Measurements from ENCODE around the gene PSMG4.
A peak's percentile ranks its signal among the peaks of the same experiment; 100 is the strongest.

PSMG4 gene

DNA sequence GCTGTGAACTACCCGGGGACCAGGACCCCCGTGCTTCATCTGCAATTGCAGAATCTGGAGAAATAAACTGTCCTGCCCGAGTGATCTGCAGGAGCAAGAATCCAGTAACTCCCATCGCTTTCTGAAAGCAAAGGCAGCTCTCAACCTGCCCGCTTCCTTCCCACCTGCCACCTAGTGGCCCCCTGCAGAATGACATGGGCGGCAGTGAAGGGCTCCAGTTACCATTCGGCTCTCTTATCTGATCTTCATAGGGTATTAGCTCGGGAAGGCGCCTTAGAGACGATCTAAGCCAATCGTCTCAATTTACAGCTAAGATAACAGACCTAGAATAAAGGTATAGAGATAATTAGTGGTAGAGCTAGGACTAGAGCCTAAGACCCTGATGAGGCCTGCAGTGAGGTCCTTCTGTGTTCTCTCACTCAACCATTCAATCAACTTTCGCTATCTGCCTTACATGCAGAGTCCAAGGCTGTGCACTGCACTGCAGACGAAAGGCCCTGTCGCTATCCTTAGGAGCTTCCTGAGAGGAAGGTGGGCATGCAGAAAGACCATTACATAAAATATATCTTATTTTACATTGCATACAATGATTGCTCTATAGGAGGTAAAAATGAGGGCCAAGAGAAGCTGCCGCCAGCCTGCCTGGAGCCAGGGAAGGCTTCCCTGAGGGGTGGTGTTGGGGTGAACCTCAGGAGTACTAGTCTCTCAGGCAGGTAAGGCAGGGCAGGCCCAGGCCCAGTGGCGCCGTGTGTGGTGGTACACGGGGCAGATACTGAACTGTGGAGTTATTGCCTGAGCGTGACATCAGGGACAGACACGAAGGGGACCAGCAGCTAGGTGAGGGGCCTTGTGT, 7.1 kb upstream of the PSMG4 start:
- DNase-seq (ENCODE audit: low spot score): peak; percentile 90

DNA sequence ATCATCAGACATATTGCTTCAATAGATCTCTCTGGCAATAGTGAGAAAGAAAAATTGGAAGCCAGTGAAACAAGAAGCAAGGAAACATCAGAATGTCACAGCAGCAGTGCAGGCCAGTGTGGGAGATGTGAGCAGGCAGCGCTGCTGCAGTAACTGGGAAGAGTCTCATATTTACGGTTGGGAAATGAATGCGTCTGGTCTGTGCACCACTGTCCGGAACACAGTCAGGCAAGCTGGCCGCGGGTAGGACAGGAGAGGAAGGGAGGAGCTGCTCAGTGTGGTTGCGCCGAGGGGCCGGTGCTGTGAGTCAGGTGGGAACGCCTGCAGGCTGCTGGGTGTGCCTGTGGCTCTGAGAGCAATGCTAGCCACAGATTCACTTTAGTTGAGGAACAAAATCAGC, 6.4 kb upstream of the PSMG4 start:
- no peak for DNase-seq (ENCODE audit: low spot score)

DNA sequence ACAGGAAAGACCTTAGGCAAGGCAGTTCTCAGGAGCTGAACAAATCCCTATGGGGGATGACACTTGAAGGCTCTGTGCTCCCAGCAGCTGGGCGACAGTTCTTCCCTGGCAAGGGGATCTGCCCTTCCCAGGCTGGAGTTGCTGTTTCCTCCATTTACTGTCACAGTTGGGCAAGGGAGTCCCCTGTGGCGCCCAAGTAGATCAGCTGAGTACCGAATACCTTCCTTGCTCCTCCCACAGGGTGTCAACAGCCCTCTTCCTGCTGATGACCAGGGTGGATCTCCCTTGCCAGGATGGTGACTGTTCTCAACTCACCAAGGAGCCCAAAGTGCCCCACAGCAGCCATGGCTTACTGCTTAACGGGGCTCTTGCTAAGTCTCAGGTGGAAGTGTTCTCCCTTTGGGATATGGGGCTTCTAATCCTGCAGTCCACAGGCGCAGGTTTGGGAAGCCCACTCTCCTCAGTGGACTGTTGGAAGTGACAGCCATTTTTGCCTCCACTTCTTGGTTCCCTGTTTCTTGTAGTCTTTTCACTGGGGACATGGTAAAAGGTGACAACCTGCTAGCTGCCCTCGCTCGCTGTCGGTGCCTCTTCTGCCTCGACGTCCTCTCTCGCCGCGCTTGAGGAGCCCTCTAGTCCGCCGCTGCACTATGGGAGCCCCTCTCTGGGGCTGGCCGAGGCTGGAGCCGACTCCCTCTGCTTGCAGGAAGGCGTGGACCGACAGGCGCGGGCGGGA, 5.7 kb upstream of the PSMG4 start:
- DNase-seq (ENCODE audit: low spot score): no peak

DNA sequence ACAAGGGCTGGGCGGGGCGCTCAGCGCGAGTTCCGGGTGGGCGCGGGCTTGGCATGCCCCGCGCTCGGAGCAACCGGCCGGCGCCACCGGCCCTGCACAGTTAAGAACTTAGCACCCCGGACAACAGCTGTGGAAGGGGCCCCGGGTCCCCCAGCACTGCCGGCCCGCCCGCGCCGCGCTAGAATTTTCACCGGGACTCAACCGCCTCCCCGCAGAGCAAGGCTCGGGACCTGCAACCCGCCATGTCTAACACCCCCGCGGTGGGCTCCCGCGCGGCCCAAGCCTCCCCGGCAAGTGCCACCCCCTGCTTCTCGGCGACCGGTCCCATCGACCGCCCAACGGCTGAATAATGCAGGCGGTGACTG, 5.2 kb upstream of the PSMG4 start:
- no peak for DNase-seq (ENCODE audit: low spot score)

DNA sequence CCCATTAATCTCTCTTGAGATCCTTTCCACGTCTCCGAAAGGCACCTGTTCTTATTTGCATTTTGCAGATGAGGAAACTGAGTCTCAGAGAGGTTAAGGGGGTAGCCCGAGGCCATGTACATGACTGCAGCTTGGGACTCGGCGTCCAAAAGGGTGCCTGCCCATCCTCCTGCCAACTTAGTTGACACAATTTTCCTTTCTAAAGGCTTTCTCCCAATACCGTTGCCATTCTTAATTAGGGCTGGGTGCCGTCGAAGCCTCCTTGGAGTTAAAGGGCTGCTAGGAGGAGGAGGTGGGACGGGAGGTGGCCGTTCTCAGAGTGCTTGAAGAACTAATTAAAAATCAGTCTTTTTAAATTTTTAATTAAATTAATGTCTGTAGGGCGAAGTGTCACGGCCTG, 546 bp upstream of the PSMG4 start:
- DNase-seq (ENCODE audit: low spot score): no peak

DNA sequence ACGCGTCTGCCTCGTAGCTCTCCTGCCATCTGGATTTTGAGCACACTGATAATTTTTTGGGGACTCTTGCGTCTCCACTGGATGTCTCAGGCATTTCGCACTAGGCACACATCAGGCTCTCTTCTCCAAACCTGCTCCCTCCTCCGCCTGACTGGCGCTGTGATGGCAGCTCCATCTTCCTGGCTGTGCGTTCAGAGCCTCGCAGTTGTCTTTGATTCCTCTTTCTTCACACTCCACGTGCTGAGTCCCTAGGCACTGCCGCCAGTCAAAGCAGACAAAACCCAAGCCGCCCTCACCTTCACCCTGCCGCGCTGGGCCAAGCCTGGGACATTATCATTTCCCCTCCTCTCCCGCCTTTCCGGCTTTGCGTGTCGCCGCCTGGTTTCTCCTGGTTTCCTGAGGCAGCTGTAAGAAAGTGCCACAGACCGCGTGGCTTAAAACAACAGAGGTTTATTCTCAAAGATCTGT, 778 bp downstream of the PSMG4 start:
- DNase-seq (ENCODE audit: low spot score): peak; percentile 69

DNA sequence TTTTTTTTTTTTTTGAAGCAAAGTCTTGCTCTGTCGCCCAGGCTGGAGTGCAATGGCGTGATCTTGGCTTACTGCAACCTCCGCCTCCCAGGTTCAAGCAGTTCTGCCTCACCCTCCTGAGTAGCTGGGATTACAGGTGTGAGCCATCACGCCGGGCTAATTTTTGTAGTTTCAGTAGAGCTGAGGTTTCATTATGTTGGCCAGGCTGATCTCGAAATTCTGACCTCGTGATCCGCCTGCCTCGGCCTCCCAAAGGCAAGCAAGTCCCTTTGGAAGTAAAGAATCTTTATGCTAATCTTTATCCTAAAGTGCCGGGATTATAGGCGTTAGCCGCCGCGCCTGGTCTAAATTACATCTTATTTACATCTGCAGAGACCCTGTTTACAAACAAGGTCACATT, 1.5 kb downstream of the PSMG4 start:
- DNase-seq (ENCODE audit: low spot score): no peak

DNA sequence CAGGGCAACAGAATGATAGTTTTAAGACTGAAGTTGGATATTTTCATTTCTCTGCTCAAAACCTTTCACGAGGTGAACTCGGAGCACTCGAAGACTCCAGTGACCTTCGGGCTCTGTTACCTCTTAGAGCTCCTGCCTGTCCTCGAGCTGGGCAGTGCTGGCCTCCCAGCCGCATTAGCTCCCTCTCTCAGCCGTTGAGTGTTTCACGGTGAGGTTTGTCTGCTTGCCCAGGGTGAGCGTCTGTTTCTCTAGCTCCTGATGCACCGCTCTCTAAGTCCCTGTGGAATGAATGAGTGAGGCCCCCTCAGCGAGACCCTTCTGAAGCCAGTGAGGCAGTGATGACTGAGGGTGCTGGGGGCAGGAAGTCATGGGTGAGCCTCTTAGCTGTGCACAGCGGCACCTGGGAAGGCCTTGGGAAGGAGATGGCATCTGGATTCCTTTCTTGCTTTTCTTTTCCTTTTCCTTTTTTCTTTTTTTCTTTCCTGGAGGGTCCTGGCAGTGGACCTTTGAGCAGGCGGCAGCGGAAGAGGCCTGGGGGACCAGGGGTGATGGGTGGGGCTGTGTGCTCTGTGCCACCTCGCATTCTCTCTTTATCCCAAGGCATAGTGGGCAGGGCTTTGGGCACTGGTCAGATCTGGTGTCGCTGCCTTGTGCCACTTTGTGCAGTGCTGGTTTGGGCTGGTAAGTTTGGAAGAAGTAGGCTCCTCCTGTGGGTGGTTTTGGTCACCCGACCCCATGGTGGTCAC, 2.2 kb downstream of the PSMG4 start:
- no peak for DNase-seq (ENCODE audit: low spot score)

DNA sequence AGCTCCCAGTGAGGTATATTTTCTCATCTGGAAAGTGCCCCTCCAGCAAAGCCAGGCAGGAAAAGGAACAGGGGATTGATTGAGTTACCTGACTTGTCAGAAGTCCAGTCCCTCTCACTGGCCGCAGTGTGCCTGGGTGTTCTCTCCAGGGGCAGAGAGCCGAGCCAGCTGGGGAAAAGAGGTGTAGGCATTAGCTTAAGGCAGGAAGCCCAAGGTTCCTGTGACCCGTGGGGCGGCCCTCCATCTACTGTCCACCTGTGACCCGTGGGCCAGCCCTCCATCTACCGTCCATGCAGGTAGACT, 2.7 kb downstream of the PSMG4 start:
- no peak for DNase-seq (ENCODE audit: low spot score)

DNA sequence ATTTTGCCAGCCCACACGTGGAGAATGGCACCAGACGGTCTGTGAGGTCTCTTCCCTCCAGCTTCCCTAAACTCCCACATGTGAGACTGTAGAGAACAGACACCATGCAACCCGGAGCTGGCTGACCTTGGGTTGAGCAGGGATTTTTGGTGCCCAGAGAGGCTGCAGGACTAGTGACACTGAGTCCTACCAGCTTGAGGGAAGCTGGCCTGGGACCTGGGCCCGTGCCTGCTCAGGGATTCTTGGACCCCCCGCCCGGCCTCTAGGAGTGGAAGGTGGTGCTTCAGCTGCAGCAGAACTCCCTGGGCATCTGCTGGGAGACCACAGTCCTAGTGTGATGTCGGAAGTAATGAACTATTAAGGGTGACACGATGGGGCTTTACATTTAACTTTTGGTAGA, 3.2 kb downstream of the PSMG4 start:
- DNase-seq (ENCODE audit: low spot score): no peak

DNA sequence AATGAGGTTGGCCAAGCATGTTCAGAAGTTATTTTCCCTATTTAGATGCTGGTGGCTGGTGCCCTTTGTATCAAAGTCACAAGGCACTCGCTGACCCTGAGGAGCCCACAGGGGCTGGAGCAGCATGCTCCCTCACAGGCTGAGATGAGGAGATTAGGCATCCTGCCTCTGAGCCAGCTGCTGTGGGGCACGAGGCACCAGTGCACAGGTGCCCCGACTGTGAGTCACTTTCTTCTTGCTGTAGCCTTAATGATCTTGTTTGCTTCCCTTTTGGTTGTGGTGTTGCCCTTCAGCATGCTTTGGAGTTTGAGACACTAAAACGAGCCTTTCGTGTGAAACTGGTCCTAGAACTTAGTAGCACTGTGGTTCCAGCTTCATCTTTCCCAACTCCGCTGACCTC, 4.3 kb downstream of the PSMG4 start:
- no peak for DNase-seq (ENCODE audit: low spot score)

DNA sequence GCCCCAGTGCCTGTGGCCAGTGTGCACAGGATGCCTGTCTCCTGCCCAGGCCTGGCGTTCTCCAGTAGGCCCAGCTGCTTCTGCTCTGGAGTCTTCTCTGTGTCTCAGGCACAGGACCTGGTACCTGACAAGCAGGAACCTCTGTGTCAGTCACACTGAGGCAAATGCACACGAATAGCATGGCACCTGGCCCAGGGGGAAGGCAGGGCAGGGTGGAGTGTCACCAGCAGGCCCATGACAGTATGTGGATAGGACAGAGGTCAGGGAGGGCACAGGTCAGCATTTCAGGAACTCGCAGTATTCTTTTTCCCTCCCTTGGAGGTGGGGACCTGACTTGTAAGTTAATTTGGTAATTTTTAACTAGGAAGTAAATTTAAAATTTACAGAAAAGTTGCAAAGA, 5.6 kb downstream of the PSMG4 start:
- no peak for DNase-seq (ENCODE audit: low spot score)

DNA sequence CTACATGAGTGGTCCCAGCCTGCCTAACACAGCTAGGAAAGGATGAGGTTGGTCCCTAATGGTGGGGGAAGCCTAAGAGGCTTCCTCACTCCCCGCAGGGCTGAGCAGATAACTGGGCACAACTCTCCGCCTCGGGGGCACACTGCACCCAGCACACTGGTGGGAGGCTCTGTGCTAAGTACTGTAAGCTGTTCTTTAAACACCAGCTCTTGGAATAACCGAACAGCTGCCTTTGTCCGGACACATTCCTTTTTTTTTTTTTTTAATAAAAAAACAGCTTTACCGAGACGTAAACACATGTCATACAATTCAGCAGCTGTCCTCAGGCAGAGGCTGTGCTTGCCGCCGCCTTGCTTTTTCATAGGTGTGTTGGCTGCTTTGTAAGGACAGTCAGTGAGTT, 6.9 kb downstream of the PSMG4 start:
- no peak for DNase-seq (ENCODE audit: low spot score)

DNA sequence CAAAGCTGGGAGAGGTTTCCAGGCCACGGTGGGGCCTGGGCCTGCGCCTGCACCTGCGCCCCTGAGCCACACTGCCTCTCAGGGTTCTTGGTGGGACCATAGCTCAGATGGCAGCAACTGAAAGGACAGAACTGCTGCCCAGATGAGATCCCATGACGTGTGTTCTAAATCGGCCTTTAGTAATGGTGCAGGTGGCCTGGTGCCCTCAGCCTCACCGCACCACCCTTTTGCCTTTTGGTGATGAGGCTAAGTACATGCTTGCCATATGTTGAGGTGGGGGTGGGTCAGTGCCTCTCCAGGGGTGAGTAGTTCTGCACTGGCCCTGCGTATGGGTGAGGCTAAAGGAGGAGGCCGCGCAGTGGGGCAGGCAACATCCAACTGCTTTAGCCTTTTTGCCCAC, 7.4 kb downstream of the PSMG4 start:
- no peak for DNase-seq (ENCODE audit: low spot score)

DNA sequence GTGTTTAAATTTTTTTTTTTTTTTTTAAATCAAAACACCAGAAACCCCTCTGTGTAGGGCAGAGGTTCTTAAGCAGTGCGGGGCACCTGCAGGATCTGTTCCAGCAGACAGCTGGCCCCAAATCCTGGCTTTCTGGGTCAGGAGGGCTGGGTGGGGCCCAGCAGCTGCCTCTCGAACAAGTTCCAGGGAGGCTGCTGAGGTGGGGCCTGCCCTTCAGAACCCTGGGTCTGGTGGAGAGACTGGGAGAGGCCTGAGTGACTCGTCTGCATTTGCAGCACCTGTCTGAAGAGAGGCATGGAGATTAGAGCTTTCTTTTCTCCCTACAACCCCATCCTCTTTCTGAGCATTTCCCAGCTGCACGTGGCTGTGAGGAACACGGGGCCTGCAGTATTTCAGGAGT, 8.4 kb downstream of the PSMG4 start:
- DNase-seq (ENCODE audit: low spot score): no peak

DNA sequence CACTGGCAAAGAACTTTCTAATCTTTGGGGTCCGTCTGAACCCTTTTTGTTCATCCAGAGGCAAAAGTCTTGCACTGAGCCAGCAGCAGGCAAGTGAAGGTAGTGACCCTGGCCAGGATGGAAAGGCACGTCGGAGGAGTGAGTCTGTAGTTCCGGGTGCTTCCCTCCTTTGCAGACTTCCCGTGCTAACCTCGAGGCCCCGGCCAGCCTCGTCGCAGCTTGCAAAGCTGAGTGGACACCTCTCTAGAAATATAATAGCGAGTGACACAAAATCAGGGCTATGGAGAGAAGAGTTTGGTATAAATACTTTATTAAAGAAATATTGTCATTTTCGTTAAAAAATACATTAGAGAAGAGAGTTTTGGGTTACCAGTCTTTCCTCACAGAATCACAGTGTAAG, 9.9 kb downstream of the PSMG4 start:
- DNase-seq (ENCODE audit: low spot score): no peak

DNA sequence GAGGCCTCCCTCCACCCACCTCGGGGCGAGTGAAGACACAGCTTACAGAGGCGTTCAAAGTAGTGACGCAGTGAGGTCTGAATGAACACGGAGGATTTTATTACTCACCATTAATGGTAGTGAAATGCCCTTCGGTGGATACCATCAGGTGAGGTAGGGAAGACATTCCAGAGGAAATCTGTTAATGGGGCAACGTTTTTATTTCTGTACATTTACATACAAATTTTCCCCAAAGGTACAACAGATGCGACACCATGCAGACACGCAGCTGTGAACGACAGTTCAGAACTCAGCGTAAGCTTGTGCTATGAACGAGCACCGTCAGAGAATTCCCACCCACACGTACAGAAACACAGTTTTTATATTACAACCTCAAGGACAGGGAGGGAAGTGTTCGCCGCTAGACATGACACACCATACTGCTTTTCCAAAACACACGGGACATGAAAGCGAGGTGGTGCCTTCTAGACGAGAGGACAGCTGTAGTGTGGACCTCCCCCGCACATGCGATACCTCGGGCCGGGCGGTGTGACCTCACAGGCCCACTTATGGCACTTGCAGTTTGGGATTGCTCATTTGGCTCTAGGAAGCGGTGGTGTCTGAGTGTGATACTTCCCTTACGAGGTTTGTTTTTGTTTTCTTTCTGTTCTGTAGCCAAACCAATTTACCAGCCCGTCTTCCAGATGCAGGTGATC, 10.7 kb downstream of the PSMG4 start:
- DNase-seq (ENCODE audit: low spot score): no peak

DNA sequence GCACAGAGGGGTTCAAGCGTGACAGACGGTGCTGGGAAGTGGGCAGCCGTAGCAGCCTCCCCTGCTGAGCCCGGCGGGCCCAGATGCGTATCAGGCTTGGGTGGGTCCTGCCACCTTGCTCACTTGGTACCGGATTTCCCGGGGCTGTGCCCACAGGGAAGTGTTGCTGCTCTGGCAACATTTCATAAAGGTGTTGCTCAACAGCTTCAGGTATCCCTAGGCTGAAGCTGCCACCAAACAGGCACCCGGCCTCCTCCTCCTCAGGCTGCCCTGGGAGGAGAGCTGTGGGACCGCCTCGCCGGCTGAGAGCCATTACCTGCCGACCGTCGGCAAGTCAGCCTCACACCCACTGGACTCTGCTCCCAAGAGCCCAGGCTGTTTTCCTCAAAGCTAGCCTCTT, 11.5 kb downstream of the PSMG4 start:
- DNase-seq (ENCODE audit: low spot score): no peak

DNA sequence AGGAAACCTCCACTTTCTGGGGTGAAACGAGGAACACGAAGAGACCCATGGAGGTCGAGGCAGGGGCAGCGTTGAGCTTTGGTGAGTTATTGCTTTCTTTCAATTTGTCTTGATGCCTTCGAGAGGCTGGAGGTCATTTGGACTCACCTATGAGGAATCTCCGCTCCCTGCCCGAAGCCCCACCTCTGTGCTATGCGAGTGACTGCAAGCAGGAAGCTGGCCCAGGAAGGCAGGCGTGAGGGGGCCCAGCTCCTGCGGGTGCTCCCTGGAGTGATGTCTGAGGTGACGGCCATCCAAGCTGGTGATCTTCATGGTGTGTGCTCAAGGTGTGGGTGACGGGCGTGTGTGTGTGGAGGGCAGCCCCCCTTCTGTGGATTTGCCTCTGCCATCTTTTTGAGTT, 13.0 kb downstream of the PSMG4 start:
- DNase-seq (ENCODE audit: low spot score): no peak

DNA sequence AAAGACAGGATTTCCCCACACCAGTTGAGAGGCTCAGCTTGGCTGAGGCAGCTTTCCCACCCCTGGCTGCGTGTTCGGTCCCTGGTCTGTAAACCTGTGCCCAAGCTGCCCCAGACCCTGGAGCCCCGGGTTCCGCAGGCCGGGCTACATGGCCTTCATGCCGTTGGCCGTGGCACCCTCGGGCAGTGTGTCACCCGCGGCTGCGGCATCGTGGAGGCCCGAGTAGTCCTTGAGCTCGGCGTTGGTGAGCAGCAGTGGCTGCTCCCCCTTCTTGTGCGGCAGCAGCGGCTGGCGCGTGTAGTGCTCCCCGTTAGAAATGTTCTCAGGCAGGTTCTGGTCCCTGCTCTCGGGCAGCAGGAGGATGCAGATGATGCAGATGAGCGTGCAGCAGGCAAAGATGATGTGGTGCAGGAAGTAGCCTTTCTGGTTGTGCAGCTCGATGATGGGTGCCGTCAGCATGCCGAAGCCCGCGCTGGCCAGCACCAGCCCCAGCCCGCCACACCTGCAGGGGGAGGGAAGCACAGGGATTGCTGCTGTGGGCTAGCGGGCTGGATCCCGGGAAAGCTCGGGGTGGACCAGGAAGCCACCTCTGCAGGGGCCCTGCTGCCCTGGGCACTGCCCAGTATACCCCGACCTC, 14.3 kb downstream of the PSMG4 start:
- no peak for DNase-seq (ENCODE audit: low spot score)

DNA sequence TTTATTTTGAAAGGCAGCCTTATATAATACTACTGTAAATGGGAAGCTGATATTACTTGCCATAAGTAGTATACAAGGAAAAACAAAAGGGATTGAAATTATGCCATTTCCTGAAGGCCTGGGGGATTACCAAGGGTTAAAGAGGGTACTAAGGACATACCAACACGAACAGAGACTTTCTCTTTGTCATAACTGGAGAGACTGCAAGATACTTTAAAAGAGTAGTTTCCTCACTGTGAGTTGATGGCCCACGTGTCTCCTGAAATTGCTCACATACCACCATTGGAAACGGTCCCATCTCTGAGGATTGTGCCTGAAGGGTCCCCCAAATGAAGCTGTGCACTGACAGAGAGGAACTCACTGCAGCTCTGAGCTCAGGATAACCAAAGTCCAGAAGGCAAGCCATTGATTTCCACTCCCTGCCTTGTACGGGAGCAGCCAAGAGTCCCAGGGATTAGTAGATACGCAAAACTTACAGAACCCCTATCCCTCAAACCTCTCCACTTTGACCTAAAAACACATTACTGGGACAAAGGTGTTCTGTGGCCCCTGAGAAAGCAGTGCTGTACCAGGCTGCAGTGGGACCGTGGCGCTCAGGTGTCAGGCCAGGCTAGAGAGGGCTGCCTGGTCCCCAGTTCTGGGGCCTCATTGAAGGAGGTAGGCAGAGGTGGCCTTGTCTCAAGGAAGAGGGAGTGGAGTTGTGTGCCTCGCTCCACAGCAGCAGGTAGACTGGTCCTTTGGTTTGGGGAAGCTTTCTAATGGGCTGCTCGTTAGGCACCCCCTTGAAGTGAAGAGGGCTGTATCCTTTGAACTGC, 15.2 kb downstream of the PSMG4 start:
- DNase-seq (ENCODE audit: low spot score): no peak
